Measurements from ENCODE around the gene ARSK. TPM values are rescaled to one million over a fixed set of nuclear protein-coding genes. Genes with fewer than 3 reads are reported as not detected.

Gene ARSK
- total and polyA plus RNA-seq, 11 donors = 1.8 to 5.7 (median 3.5) TPM

DNA sequence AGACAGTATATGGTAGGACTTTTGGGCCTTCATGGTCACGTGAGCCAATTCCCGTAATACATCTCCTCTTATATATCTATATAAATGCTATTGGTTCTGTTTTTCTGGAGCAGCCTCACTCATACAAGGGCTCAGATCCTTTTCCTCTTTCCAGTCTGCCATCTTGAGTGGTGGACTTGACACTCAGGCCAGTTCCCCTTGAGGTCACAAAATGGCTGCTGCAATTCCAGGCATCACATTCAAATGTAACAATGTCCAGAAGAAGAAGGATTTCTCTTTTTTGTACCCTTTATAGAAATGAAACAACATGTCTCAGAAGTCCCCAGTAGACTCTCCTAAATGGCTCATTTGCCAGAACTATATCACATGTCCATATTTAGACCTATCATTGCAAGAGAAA lies 69.5 kb downstream of the ARSK start:
- H3K9me3 ChIP-seq = no peaks in the 10 kb centered on the region
- peaks cover 0 to 44% (median 16%) of the 10 kb centered on the region in 12 donors for H3K4me1 ChIP-seq
- no peak overlapping the region for H3K27ac ChIP-seq
- 96 to 100% (median 98%) methylated on average over 2 of the region's 2 CpGs for WGBS, 4 donors
- no peak for ATAC-seq
- no peaks in the 10 kb centered on the region for H3K36me3 ChIP-seq
- no peak overlapping the region for H3K4me3 ChIP-seq
- intact Hi-C loops (cut with DNase I) = no loop called here
- H3K27me3 ChIP-seq = no peaks in the 10 kb centered on the region
- no peak for DNase-seq
- TF ChIP-seq POLR2A (IDR thresholded peaks at IDR 0.05) (no peak), CTCF (IDR thresholded peaks at IDR 0.05) (no peak)

DNA sequence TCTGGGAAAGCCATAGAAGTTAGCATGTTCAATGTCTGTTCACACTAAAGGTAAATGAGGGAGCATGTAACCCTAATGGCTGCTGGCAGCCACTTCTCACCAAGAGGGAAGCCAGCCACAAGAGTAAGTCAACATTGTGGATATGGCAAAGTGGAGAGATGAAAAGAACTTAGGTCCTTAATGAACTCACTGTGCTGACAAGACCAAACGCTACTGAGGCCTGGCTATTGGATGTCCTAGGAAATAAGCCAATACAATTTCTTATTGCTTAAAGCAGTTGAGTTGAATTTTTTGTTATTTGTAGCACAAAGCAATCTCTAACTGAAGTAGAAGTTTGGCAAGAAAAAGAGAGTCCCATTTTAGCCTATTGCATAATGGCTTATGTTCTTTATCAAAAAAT lies 71.8 kb downstream of the ARSK start:
- Histone ChIP-seq H3K4me1 (peaks cover 0 to 40% (median 0%) of the 10 kb centered on the region in 12 donors), H3K4me3 (no peak overlapping the region), H3K9me3 (no peaks in the 10 kb centered on the region), H3K27ac (no peak overlapping the region), H3K27me3 (no peaks in the 10 kb centered on the region), H3K36me3 (no peaks in the 10 kb centered on the region)
- intact Hi-C loops (cut with DNase I) = no loop called here
- DNase-seq = no peak
- WGBS, 4 donors = 79 to 89% (median 80%) methylated on average over 1 of the region's 1 CpG
- no peak for ATAC-seq
- TF ChIP-seq CTCF (IDR thresholded peaks at IDR 0.05) = no peak
- no peak for TF ChIP-seq POLR2A (IDR thresholded peaks at IDR 0.05)

DNA sequence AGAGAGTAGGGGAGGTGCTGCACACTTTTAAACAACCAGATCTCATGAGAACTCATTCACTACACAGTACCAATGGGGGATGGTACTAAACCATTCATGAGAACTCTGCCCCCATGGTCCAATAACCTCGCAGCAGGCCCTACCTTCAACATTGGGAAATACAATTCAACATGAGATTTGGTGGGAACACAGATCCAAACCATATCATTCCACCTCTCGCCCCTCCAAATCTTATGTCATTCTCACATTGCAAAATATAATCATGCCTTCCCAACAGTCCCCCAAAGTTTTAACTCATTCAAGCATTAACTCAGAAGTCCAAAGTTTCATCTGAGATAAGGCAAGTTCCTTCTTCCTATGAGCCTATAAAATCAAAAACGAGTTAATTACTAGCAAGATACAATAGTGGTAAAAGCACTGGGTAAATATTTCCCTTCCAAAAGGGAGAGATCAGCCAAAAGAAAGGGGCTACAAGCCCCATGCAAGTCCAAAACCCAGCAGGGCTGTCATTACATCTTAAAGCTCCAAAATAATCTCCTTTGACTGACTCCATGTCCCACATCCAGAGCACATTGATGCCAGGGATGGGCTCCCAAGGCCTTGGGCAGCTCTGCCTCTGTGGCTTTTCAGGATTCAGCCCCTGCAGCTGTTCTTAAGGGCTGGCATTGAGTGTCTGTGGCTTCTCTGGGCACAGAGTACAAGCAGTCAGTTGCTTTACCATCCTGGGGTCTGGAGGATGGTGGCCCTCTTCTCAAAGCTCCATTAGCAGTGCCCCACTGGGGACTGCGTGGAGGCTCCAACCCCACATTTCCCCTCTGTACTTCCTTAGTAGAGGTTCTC lies 73.3 kb downstream of the ARSK start:
- Histone ChIP-seq H3K4me3 (no peak overlapping the region), H3K4me1 (peaks cover 0 to 34% (median 0%) of the 10 kb centered on the region in 12 donors), H3K9me3 (no peaks in the 10 kb centered on the region), H3K36me3 (no peaks in the 10 kb centered on the region), H3K27me3 (no peaks in the 10 kb centered on the region), H3K27ac (peak overlapping the region in 1 of 12 donors; percentile 51)
- ATAC-seq = no peak
- intact Hi-C loops (cut with DNase I) = no loop called here
- DNase-seq = no peak
- TF ChIP-seq POLR2A (IDR thresholded peaks at IDR 0.05) (no peak), CTCF (IDR thresholded peaks at IDR 0.05) (no peak)
- WGBS, 4 donors = 85 to 95% (median 90%) methylated on average over 4 of the region's 4 CpGs

- DNase-seq (no peak), ATAC-seq (no peak)
- H3K4me3 ChIP-seq = no peak overlapping the region
- no peaks in the 10 kb centered on the region for H3K27me3 ChIP-seq
- H3K4me1 ChIP-seq = peaks cover 0 to 34% (median 0%) of the 10 kb centered on the region in 12 donors
- TF ChIP-seq POLR2A (IDR thresholded peaks at IDR 0.05) (no peak), CTCF (IDR thresholded peaks at IDR 0.05) (no peak)
- H3K36me3 ChIP-seq = no peaks in the 10 kb centered on the region
- intact Hi-C loops (cut with DNase I) = no loop called here
- WGBS, 4 donors = 78 to 94% (median 89%) methylated on average over 1 of the region's 1 CpG
- peak overlapping the region in 1 of 12 donors; percentile 51 for H3K27ac ChIP-seq
- no peaks in the 10 kb centered on the region for H3K9me3 ChIP-seq
Observed at GRCh38 chr5:95628933-95629332, 74.0 kb downstream of the ARSK start.

Data from heart left ventricle (tissue), 16 donors.